T-cell (primary cell): ENCODE data around the gene COL5A3. TPM values are rescaled to one million over a fixed set of nuclear protein-coding genes. Genes with fewer than 3 reads are reported as not detected.

Source experiments
- ATAC-seq, 4 experiments: fragments of 200-7000 bp in 3 of 4; fragments of 150-1000 bp in 1 of 4; cut with Tn5 transposase; replicated peaks in 1 of 4; 1 replicate in 3 of 4; 2 replicates in 1 of 4; pipeline ENCODE4 v1.10.0; 2021; ENCODE audit warnings: moderate library complexity in 3 of 4, mild to moderate bottlenecking in 2 of 4, moderate number of reproducible peaks in 1 of 4
- CTCF ChIA-PET, 2 donors: fragments of 300-600 bp; sonication (Branson Sonifier 250); formaldehyde crosslinking; loops; one replicate each; lab custom pipeline; 2022; ENCODE audit warnings: antibody characterized with exemption in 2 of 2; lab: Charles Lee
- POLR2A ChIA-PET, 2 donors: fragments of 300-600 bp; sonication (Branson Sonifier 250); formaldehyde crosslinking; loops; one replicate each; lab custom pipeline; 2022; ENCODE audit warnings: antibody characterized with exemption in 2 of 2; lab: Charles Lee
- DNase-seq, 35 experiments: peaks; one replicate each; pipeline versions ENCODE4 v3.0.0 to v3.0.0-alpha.2; 2013 to 2023
- H3K27ac ChIP-seq: one replicate; pipeline ENCODE4 v1.5.1; 2013; ENCODE audit warnings: low read length
- H3K27me3 ChIP-seq, 2 experiments: replicated peaks in 1 of 2; 1 replicate in 1 of 2; 2 replicates in 1 of 2; pipeline versions ENCODE4 v1.6.1 to v1.7.0; 2013; ENCODE audit warnings: low read length in 1 of 2, mixed read lengths in 1 of 2; ENCODE audit not compliant: control insufficient read depth in 2 of 2, insufficient read depth in 2 of 2; ENCODE audit errors: extremely low read depth in 1 of 2
- H3K36me3 ChIP-seq, 2 donors: 1 replicate in 1 of 2; 2 replicates in 1 of 2; pipeline versions ENCODE4 v1.6.1 to v1.7.0; 2013; ENCODE audit warnings: low read length in 1 of 2; ENCODE audit not compliant: control insufficient read depth in 2 of 2, insufficient read depth in 1 of 2; ENCODE audit errors: extremely low read depth in 1 of 2
- H3K4me1 ChIP-seq, 2 experiments: 1 replicate in 1 of 2; 2 replicates in 1 of 2; pipeline versions ENCODE4 v1.6.1 to v1.7.0; 2013; ENCODE audit warnings: low read length in 2 of 2, mixed read lengths in 1 of 2; ENCODE audit not compliant: insufficient read depth in 2 of 2, control insufficient read depth in 1 of 2; ENCODE audit errors: extremely low read depth in 1 of 2
- H3K4me3 ChIP-seq, 2 donors: 1 replicate in 1 of 2; 2 replicates in 1 of 2; pipeline versions ENCODE4 v1.5.1 to v1.7.0; 2013; ENCODE audit warnings: mild to moderate bottlenecking in 2 of 2, low read length in 1 of 2, moderate library complexity in 1 of 2; ENCODE audit not compliant: control insufficient read depth in 1 of 2; ENCODE audit errors: extremely low read depth in 1 of 2
- H3K9me3 ChIP-seq: 2 replicates; pipeline ENCODE4 v1.7.0; 2013
- H3K27ac Mint-ChIP-seq, 2 donors: one replicate each; pipeline ENCODE4 v1.8.0; 2020 to 2021; ENCODE audit warnings: mild to moderate bottlenecking in 2 of 2, mixed read lengths in 2 of 2
- H3K27me3 Mint-ChIP-seq, 2 donors: one replicate each; pipeline ENCODE4 v1.8.0; 2021 to 2022; ENCODE audit warnings: mixed read lengths in 2 of 2
- H3K36me3 Mint-ChIP-seq: one replicate; pipeline ENCODE4 v1.8.0; 2021; ENCODE audit warnings: mixed read lengths
- H3K4me1 Mint-ChIP-seq, 3 donors: one replicate each; pipeline ENCODE4 v1.8.0; 2020 to 2022; ENCODE audit warnings: mixed read lengths in 3 of 3, mild to moderate bottlenecking in 1 of 3
- H3K4me3 Mint-ChIP-seq, 3 donors: one replicate each; pipeline ENCODE4 v1.8.0; 2020 to 2022; ENCODE audit warnings: mild to moderate bottlenecking in 3 of 3, mixed read lengths in 3 of 3, moderate library complexity in 3 of 3
- H3K9me3 Mint-ChIP-seq, 3 donors: one replicate each; pipeline ENCODE4 v1.8.0; 2020 to 2022; ENCODE audit warnings: mixed read lengths in 3 of 3
- WGBS: methylation state at CpG from one replicate; pipeline ENCODE4 v1.1.5; 2013; ENCODE audit warnings: missing lambda C conversion rate; ENCODE audit not compliant: insufficient coverage; 5-methylcytosine and 5-hydroxymethylcytosine counted together
- total RNA-seq, 35 experiments: library from RNA in 6 of 35; stranded (reverse) in 6 of 35; fragments of 120-200 nt in 1 of 35; gene quantifications; one replicate each; pipeline versions ENCODE4 v1.2.1 to v1.2.4 and lab custom pipeline; 2013 to 2026

COL5A3 gene
- total RNA-seq, 5 donors from 2014 or later (not counting 1 experiment from before 2014, with no cell fraction given) = 0.13 to 3.4 (median 2.2) TPM

DNA sequence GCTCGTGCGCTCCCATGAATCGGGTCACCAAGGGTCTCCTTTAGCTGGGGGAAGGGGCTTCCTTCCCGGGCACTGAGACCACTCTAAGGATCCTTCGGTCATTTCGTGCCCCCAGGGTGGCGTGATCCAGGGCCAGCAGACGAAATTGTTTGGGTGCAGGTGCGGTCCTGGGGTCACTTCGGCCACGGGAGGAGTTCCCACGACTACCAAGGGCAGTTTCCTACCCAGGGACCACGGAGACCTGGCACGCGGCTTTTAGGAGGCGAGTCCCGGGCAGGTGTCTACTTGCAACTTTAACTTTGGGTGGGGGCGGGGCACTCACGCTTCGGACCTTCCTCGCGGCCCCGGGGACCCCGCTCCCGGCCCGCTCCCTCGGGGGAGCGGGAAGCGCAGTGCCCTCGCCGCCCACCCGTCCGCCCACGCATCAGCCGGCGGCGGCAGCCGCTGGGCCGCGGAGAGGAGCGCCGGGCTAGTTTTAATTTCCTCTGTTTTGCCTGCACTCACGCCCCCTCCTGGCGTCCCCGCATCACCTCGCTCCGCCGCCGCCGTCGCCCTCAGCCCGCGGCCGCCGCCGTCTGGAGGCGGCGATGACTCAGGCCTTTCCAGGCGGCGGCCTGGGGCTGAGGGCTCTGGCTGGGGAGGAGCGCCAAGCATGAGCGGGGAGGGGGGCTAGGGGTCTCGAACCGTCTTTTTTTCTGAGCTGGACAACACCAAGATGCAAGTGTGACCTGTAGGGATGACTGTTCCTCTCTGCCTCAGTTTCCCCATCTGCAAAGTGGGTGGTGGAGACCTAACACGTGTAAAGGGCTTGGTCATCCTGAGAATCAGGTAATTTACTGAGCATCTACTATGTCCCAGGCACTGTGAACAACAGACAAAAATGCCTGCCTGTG lies 95.7 kb downstream of the COL5A3 start:
- WGBS = under 1% methylated on average over 63 of the region's 65 CpGs
- Histone ChIP-seq H3K36me3 (no peaks in the 10 kb centered on the region), H3K27me3 (peaks cover 2 to 58% of the 10 kb centered on the region in 2 experiments), H3K9me3 (no peaks in the 10 kb centered on the region), H3K4me3 (peak overlapping the region; percentile 50 to 90), H3K27ac (no peak overlapping the region), H3K4me1 (peaks cover 0 to 18% of the 10 kb centered on the region in 2 experiments)
- ChIA-PET POLR2A (no interaction called here), CTCF (interaction anchor here (0.7 kb wide), 4 partner anchors 63 to 483 kb away, joined by 3 to 8 read pairs (median 4); no protein-coding TSS in a partner anchor)
- H3K27ac Mint-ChIP-seq = no peak overlapping the region
- H3K27me3 Mint-ChIP-seq = peaks cover 23 to 37% of the 10 kb centered on the region in 2 donors
- peaks cover 7 to 11% (median 10%) of the 10 kb centered on the region in 3 donors for H3K4me1 Mint-ChIP-seq
- ATAC-seq (peak; percentile 91 to 94 (median 94)), DNase-seq (peak; percentile 42 to 89 (median 69))
- no peaks in the 10 kb centered on the region for H3K9me3 Mint-ChIP-seq
- H3K36me3 Mint-ChIP-seq = no peaks in the 10 kb centered on the region
- H3K4me3 Mint-ChIP-seq = peak overlapping the region; percentile 57 to 68 (median 67)

DNA sequence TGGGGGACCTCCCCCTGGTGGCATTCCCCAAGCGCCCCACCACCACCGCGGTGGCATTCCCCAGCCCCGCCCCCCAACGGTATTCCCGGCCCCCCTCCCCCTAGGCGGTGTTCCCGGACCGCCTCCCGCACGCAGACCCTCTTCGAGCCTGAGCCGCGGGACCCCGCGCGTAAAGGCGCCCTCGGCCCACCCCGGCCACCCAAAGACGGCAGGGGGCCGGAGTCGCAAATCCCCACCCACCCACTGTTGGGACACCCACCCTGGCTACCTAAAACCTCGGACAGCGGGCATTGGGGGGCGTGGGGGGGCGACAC lies 96.3 kb downstream of the COL5A3 start:
- Histone ChIP-seq H3K27ac (no peak overlapping the region), H3K9me3 (no peaks in the 10 kb centered on the region), H3K36me3 (no peaks in the 10 kb centered on the region), H3K4me3 (peak overlapping the region; percentile 50 to 90), H3K4me1 (peaks cover 0 to 18% of the 10 kb centered on the region in 2 experiments), H3K27me3 (peaks cover 2 to 56% of the 10 kb centered on the region in 2 experiments)
- no peak for ATAC-seq
- no peak for DNase-seq
- Mint-ChIP-seq H3K9me3 (no peaks in the 10 kb centered on the region), H3K4me3 (peak overlapping the region; percentile 57 to 68 (median 67)), H3K4me1 (peaks cover 7 to 11% (median 10%) of the 10 kb centered on the region in 3 donors), H3K27me3 (peaks cover 23 to 34% of the 10 kb centered on the region in 2 donors), H3K27ac (no peak overlapping the region), H3K36me3 (no peaks in the 10 kb centered on the region)
- WGBS = 4% methylated on average over 10 of the region's 27 CpGs
- CTCF ChIA-PET = no interaction called here
- POLR2A ChIA-PET = no interaction called here

DNA sequence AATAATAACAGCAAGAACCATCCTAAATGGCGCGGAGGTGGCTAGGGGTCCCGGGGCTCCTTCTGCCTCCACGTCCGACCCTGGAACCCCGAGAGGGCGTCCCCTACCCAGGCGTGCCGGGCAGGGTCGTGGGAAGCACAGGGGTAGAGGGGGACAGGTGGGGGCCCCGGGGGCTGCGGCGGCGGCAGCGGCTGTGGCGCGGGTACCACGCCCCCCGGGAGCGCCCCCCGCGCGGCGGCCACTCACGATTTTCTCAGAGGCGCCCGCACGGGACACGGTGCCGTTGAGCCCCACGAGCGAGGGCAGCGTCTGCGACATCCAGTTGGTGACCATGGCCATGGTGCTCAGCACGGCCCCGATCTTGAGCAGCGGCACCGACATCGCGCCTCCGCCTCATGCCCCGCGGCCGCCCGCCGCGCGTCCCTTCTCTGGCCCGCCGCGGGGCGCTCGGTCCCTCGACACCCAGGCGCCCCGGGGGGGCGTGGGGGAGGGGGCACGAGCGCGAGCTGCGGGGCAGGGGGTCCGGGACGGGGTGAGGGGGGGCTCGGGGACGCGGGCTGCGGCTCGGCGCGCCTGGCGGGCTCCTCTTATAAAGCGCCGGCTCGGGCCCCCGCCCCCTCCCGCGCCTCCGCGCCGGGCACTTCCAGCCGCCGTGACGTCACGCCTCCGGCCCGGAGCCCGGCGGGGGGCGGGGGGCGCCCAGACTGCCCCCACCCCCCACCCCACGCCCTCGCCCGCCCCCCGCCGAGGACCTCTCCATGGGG lies 96.9 kb downstream of the COL5A3 start:
- Histone ChIP-seq H3K4me1 (peaks cover 0 to 18% of the 10 kb centered on the region in 2 experiments), H3K9me3 (no peaks in the 10 kb centered on the region), H3K27ac (no peak overlapping the region), H3K36me3 (no peaks in the 10 kb centered on the region), H3K4me3 (no peak overlapping the region), H3K27me3 (peaks cover 2 to 55% of the 10 kb centered on the region in 2 experiments)
- H3K36me3 Mint-ChIP-seq = no peaks in the 10 kb centered on the region
- ChIA-PET POLR2A (no interaction called here), CTCF (no interaction called here)
- H3K27ac Mint-ChIP-seq = no peak overlapping the region
- H3K4me1 Mint-ChIP-seq = peaks cover 7 to 11% (median 10%) of the 10 kb centered on the region in 3 donors
- H3K9me3 Mint-ChIP-seq = no peaks in the 10 kb centered on the region
- peaks cover 19 to 29% of the 10 kb centered on the region in 2 donors for H3K27me3 Mint-ChIP-seq
- WGBS = 3% methylated on average over 40 of the region's 95 CpGs
- H3K4me3 Mint-ChIP-seq = peak overlapping the region in 2 of 3 donors; percentile 65 to 71
- ATAC-seq (peak in 1 of 4 experiments; percentile 8), DNase-seq (no peak)

DNA sequence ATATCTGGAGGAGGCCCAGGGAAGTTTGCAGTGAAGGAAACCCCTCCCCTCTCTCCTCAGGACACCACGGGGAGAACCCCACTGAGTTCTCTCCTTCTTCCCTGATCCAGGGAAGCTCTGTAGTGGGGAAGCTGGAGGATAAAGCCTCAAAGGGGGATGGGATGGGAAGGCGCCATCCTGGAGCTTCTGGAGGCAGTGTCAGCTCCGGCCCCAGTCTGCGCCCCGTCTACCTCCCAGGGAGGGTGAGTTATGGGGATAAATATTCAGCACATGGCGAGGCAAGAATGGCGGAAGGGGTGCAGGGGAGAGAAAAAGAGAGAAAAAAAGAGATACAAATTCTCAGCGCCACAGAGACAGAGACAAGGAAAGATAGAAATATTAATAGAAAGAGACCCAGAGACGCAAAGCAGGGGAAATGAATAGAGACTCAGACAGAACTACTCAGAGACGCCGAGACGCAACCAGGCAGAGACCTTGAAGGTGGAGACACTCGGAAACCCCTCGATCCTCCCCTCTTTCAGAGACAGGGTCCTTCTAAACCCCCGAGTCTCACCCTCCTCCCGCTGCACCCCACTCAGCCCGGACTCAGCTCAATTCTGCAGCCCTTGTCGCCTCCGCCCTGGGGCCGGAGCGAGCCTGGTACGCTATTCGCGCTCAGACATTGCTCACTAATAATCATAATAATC lies 97.6 kb downstream of the COL5A3 start:
- ATAC-seq (no peak), DNase-seq (no peak)
- Histone ChIP-seq H3K4me1 (peaks cover 0 to 18% of the 10 kb centered on the region in 2 experiments), H3K27me3 (peaks cover 2 to 49% of the 10 kb centered on the region in 2 experiments), H3K4me3 (no peak overlapping the region), H3K27ac (no peak overlapping the region), H3K9me3 (no peaks in the 10 kb centered on the region), H3K36me3 (no peaks in the 10 kb centered on the region)
- ChIA-PET POLR2A (no interaction called here), CTCF (interaction anchor here in 1 of 2 donors (0.6 kb wide), 1 partner anchor 68 kb away, joined by 3 read pairs; no protein-coding TSS in a partner anchor)
- H3K4me1 Mint-ChIP-seq = peaks cover 7 to 11% (median 10%) of the 10 kb centered on the region in 3 donors
- no peak overlapping the region for H3K27ac Mint-ChIP-seq
- no peaks in the 10 kb centered on the region for H3K36me3 Mint-ChIP-seq
- peaks cover 12 to 24% of the 10 kb centered on the region in 2 donors for H3K27me3 Mint-ChIP-seq
- H3K4me3 Mint-ChIP-seq = peak overlapping the region in 2 of 3 donors; percentile 65 to 71
- H3K9me3 Mint-ChIP-seq = no peaks in the 10 kb centered on the region
- WGBS = 55% methylated on average over 16 of the region's 24 CpGs

- CTCF ChIA-PET = no interaction called here
- peaks cover 0 to 44% of the 10 kb centered on the region in 2 experiments for H3K27me3 ChIP-seq
Observed at GRCh38 chr19:9911524-9912185, 98.6 kb downstream of the COL5A3 start.

More at GRCh38 chr19:9911524-9912185, 98.6 kb downstream of the COL5A3 start:
- POLR2A ChIA-PET = no interaction called here
- no peak overlapping the region for H3K4me3 Mint-ChIP-seq
- DNase-seq (no peak), ATAC-seq (no peak)
- H3K4me3 ChIP-seq = no peak overlapping the region
- no peaks in the 10 kb centered on the region for H3K36me3 ChIP-seq
- H3K27ac Mint-ChIP-seq = no peak overlapping the region
- H3K36me3 Mint-ChIP-seq = no peaks in the 10 kb centered on the region
- 59% methylated on average over 4 of the region's 6 CpGs for WGBS
- no peaks in the 10 kb centered on the region for H3K9me3 ChIP-seq
- H3K27me3 Mint-ChIP-seq = peaks cover 3 to 16% of the 10 kb centered on the region in 2 donors
- H3K4me1 ChIP-seq = peaks cover 0 to 18% of the 10 kb centered on the region in 2 experiments
- no peak overlapping the region for H3K27ac ChIP-seq
- H3K4me1 Mint-ChIP-seq = peaks cover 5 to 7% (median 7%) of the 10 kb centered on the region in 3 donors
- no peaks in the 10 kb centered on the region for H3K9me3 Mint-ChIP-seq
